Vagina (tissue), 2 donors: ENCODE measurements around the gene LRRC34. TPM values are rescaled to one million over a fixed set of nuclear protein-coding genes. Genes with fewer than 3 reads are reported as not detected.

Experiments used
- DNase-seq, 2 donors: peaks; one replicate each; pipeline ENCODE4 v3.0.0-alpha.2; 2017; ENCODE audit errors: extremely low spot score in 2 of 2
- H3K27ac ChIP-seq: fragments of 200-600 bp; sonication (generic); one replicate; pipeline ENCODE4 v1.5.1; 2019
- H3K27me3 ChIP-seq: fragments of 200-600 bp; sonication (generic); one replicate; pipeline ENCODE4 v1.5.1; 2019
- H3K36me3 ChIP-seq, 2 donors: fragments of 200-600 bp; sonication (generic); one replicate each; pipeline ENCODE4 v1.5.1; 2017 to 2019
- H3K4me1 ChIP-seq: fragments of 200-600 bp; sonication (generic); one replicate; pipeline ENCODE4 v1.5.1; 2019
- H3K4me3 ChIP-seq, 2 donors: fragments of 200-600 bp; sonication (generic); 1 replicate in 1 of 2; 2 replicates in 1 of 2; pipeline ENCODE4 v1.5.1; 2016 to 2019
- H3K9me3 ChIP-seq: fragments of 200-600 bp; sonication (generic); one replicate; pipeline ENCODE4 v1.5.1; 2019
- POLR2A ChIP-seq, 2 donors: fragments of 450-650 bp; IDR thresholded peaks; one replicate each; pipeline ENCODE4 v1.6.1; 2017; ENCODE audit warnings: antibody characterized with exemption in 2 of 2, mild to moderate bottlenecking in 2 of 2, moderate library complexity in 2 of 2
- POLR2AphosphoS5 ChIP-seq, 2 donors: sonication (generic); formaldehyde crosslinking; IDR thresholded peaks; one replicate each; pipeline ENCODE4 v1.9.0; 2017; ENCODE audit warnings: antibody characterized with exemption in 2 of 2, mild to moderate bottlenecking in 2 of 2, low read depth in 1 of 2; ENCODE audit not compliant: insufficient read depth in 1 of 2
- intact Hi-C: fragments of 100-400 bp; cut with DNase I; formaldehyde crosslinking; loops from one replicate; pipeline ENCODE4 v1.15.1; 2023
- total RNA-seq: library from RNA; depleted of rRNA; stranded (reverse); fragments of >200 nt; gene quantifications from one replicate; pipeline ENCODE4 v1.2.3, GENCODE V29; 2016
- TF ChIP-seq, protein P1 (sequence below), 3 experiments: fragments of 450-650 bp in 2 of 3; fragments of 200-600 bp in 1 of 3; sonication (generic) in 1 of 3; IDR thresholded peaks; one replicate each; pipeline ENCODE4 v1.5.1; 2017 to 2019; ENCODE audit warnings: antibody characterized with exemption in 3 of 3, mild to moderate bottlenecking in 2 of 3, moderate library complexity in 2 of 3

Gene LRRC34, protein sequence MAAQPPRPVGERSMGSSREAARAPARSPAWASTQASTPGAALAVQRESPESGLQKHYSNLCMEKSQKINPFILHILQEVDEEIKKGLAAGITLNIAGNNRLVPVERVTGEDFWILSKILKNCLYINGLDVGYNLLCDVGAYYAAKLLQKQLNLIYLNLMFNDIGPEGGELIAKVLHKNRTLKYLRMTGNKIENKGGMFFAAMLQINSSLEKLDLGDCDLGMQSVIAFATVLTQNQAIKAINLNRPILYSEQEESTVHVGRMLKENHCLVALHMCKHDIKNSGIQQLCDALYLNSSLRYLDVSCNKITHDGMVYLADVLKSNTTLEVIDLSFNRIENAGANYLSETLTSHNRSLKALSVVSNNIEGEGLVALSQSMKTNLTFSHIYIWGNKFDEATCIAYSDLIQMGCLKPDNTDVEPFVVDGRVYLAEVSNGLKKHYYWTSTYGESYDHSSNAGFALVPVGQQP
- total RNA-seq: 0.49 TPM

DNA sequence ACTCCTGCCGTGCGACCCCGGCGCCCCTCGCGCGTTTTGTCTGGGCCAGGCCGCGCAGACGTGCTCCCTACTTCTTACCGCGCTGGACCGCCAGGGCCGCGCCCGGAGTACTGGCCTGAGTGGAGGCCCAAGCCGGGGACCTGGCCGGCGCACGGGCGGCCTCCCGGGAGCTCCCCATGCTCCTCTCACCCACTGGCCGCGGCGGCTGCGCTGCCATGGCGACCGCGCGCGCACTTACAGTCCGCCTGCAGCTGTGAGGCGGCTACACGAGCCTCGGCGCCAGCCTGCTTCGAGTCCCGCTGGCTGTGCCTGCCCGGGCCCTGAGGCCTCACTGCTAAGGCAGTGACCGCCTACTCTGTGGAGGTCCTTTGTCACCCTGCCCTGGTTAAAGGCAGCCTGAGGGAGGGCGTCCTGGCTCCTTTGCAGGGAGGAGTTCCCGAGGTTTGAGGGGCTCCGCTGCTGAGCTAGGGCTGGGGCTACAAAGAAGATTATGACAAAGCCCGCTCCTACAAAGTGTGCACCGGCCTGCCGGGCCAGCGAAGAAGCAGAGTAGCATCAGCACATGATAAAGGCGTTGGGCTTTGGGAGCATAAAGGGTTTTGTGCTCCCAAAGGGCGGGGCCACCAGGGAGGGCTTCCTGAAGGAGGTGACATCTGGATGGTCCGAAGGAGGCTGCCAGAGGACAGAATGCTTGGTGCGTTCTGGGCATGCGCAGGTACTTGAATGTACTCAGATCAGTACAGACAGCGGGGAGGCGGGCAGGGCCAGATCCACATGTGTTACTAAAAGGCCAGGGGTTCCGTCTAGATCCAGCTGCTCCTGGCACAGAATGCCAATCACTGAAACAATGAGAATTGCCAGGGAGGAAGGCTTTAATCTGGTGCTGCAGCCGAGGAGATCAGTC, at the start of gene LRRC34, which contains the start of gene LRRIQ4:
TSS of gene LRRC34 (minus strand) at position 573 of the 904 bp plus-strand sequence. CDS start at position 217, 356 bp downstream.
TSS of gene LRRIQ4 (plus strand) at position 539 of the 904 bp plus-strand sequence. CDS start 9,052 bp downstream, outside the sequence.
- no peaks in the 10 kb centered on the region for H3K27me3 ChIP-seq
- no peaks in the 10 kb centered on the region for H3K9me3 ChIP-seq
- peaks cover 10% of the 10 kb centered on the region for H3K4me1 ChIP-seq
- peak within 1 kb of the TSS; percentile 62 for H3K27ac ChIP-seq
- no peak for DNase-seq
- intact Hi-C loops: no loop called here
- TF ChIP-seq, protein P1, sequence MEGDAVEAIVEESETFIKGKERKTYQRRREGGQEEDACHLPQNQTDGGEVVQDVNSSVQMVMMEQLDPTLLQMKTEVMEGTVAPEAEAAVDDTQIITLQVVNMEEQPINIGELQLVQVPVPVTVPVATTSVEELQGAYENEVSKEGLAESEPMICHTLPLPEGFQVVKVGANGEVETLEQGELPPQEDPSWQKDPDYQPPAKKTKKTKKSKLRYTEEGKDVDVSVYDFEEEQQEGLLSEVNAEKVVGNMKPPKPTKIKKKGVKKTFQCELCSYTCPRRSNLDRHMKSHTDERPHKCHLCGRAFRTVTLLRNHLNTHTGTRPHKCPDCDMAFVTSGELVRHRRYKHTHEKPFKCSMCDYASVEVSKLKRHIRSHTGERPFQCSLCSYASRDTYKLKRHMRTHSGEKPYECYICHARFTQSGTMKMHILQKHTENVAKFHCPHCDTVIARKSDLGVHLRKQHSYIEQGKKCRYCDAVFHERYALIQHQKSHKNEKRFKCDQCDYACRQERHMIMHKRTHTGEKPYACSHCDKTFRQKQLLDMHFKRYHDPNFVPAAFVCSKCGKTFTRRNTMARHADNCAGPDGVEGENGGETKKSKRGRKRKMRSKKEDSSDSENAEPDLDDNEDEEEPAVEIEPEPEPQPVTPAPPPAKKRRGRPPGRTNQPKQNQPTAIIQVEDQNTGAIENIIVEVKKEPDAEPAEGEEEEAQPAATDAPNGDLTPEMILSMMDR (IDR thresholded peaks at IDR 0.05): no peak
- TF ChIP-seq POLR2AphosphoS5 (IDR thresholded peaks at IDR 0.05; ENCODE audit: insufficient read depth in 1 of 2, low read depth in 1 of 2) (peak in 1 of 2 donors; percentile 54), POLR2A (IDR thresholded peaks at IDR 0.05) (no peak)
- H3K36me3 ChIP-seq: no peaks in the 10 kb centered on the region
- H3K4me3 ChIP-seq: peak within 1 kb of the TSS; percentile 57 to 79

DNA sequence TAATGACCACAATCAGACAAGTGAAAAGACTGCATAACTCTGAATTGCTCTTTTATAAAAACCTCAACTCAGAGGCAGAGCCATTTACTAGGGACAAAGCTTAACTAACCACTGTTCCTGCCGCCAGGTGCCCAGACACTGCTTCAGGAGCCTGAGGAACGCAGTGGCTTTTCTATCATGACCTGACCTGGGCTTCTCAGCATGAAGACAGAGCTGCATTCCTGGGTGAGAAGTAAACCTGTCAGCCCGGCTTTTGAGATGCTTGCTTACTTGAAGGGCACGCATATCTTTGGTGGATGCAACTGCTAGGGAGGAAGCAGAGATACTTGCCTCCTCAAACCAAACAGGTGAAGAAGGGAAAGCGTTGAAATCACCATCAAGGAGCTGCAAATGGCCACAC, 49.2 kb upstream of the LRRC34 start:
- no peak overlapping the region for H3K4me3 ChIP-seq
- intact Hi-C loops: no loop called here
- DNase-seq: no peak
- H3K27ac ChIP-seq: no peak overlapping the region
- H3K4me1 ChIP-seq: no peaks in the 10 kb centered on the region
- no peaks in the 10 kb centered on the region for H3K36me3 ChIP-seq
- no peaks in the 10 kb centered on the region for H3K27me3 ChIP-seq
- TF ChIP-seq, protein P1 (IDR thresholded peaks at IDR 0.05): no peak
- TF ChIP-seq POLR2A (IDR thresholded peaks at IDR 0.05) (no peak), POLR2AphosphoS5 (IDR thresholded peaks at IDR 0.05; ENCODE audit: insufficient read depth in 1 of 2, low read depth in 1 of 2) (no peak)
- no peaks in the 10 kb centered on the region for H3K9me3 ChIP-seq

DNA sequence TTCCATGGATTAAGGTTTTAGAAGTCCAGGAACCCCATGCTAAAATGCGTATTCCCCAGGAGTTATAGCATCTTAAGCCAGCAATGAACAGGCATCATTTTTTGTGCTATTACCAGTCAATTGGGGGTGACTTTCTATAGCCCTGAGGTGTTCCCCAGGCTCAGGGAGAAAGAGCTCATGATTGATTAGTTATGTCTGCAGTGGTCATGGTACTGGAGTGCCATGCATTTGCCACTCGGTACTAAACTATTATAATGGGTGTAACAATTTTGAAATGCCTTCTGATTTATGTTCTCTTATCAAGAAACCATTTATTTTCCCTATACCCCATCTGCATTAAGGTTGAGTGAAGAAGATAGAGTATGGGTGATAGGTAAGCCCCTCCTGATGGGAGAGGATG, 45.1 kb upstream of the LRRC34 start:
- no peak for TF ChIP-seq POLR2AphosphoS5 (IDR thresholded peaks at IDR 0.05; ENCODE audit: insufficient read depth in 1 of 2, low read depth in 1 of 2)
- intact Hi-C loops: no loop called here
- DNase-seq: no peak
- Histone ChIP-seq H3K27me3 (no peaks in the 10 kb centered on the region), H3K36me3 (no peaks in the 10 kb centered on the region), H3K9me3 (no peaks in the 10 kb centered on the region), H3K4me1 (no peaks in the 10 kb centered on the region), H3K4me3 (no peak overlapping the region), H3K27ac (no peak overlapping the region)

DNA sequence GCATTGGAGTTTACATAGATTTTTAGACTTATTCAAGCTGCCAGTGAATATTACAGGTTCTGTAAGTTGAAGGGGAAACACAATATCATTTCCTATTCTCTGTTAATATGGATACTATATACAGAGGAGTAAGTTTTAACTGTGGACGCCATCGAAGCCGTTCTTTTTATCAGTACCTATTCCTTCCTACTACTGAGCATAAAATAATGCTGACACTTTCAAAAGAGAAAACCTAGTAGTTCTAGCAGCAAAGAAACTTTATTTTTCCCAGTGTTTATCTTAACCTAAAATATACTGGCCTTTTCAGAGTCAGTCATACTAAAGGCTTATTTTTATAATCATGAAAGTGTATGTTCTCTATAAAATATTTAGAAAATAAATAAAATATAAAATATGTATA, 42.8 kb upstream of the LRRC34 start:
- H3K27me3 ChIP-seq: no peaks in the 10 kb centered on the region
- H3K27ac ChIP-seq: no peak overlapping the region
- no peak for TF ChIP-seq POLR2AphosphoS5 (IDR thresholded peaks at IDR 0.05; ENCODE audit: insufficient read depth in 1 of 2, low read depth in 1 of 2)
- TF ChIP-seq POLR2A (IDR thresholded peaks at IDR 0.05): no peak
- H3K36me3 ChIP-seq: no peaks in the 10 kb centered on the region
- H3K4me1 ChIP-seq: no peaks in the 10 kb centered on the region
- H3K9me3 ChIP-seq: no peaks in the 10 kb centered on the region
- no peak for DNase-seq
- intact Hi-C loops: no loop called here
- no peak overlapping the region for H3K4me3 ChIP-seq

DNA sequence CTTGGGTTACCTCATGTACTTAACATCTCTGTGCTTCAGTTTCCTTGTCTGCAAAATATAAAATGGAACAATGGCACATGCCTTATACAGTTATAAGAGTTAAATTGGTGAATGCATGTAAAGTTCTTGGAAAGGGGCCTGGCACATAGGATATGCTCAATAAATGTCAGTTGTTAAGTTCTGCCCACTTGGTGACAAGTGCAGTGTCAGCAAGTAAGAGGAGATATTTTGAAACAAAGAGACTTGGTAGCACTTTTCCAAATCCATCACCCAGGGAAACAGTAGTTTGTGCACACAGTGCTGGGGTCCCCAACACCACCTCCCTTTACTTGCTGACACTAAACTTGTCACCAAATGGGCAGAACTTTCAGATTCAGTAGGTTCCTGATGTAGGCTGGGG, 37.9 kb upstream of the LRRC34 start:
- Histone ChIP-seq H3K4me1 (no peaks in the 10 kb centered on the region), H3K9me3 (no peaks in the 10 kb centered on the region), H3K27me3 (no peaks in the 10 kb centered on the region), H3K27ac (no peak overlapping the region), H3K4me3 (no peak overlapping the region), H3K36me3 (no peaks in the 10 kb centered on the region)
- intact Hi-C loops: no loop called here
- TF ChIP-seq POLR2A (IDR thresholded peaks at IDR 0.05) (no peak), POLR2AphosphoS5 (IDR thresholded peaks at IDR 0.05; ENCODE audit: insufficient read depth in 1 of 2, low read depth in 1 of 2) (no peak)
- TF ChIP-seq, protein P1 (IDR thresholded peaks at IDR 0.05): no peak
- DNase-seq: no peak
